Mesendoderm (in vitro differentiated cells): ENCODE results near the gene MZF1.
A peak's percentile ranks its signal among the peaks of the same experiment; 100 is the strongest.

ENCODE experiments used
- DNase-seq: peaks from one replicate; pipeline ENCODE4 v3.0.0; 2013
- H2AK5ac ChIP-seq: 2 replicates; pipeline ENCODE4 v1.6.1; 2013; ENCODE audit warnings: low read length, inconsistent platforms
- H2BK120ac ChIP-seq: 2 replicates; pipeline ENCODE4 v1.6.1; 2013; ENCODE audit warnings: low read depth, mild to moderate bottlenecking, low read length, moderate library complexity, mixed read lengths
- H2BK15ac ChIP-seq: replicated peaks from 2 replicates; pipeline ENCODE4 v1.6.1; 2013; ENCODE audit warnings: low read depth, mild to moderate bottlenecking, moderate library complexity
- H2BK5ac ChIP-seq: 2 replicates; pipeline ENCODE4 v1.6.1; 2013; ENCODE audit warnings: low read length, inconsistent platforms
- H3K18ac ChIP-seq: 2 replicates; pipeline ENCODE4 v1.6.1; 2013; ENCODE audit warnings: mild to moderate bottlenecking, low read length, mixed read lengths
- H3K23ac ChIP-seq: one replicate; pipeline ENCODE4 v1.6.1; 2013; ENCODE audit warnings: low read length
- H3K27ac ChIP-seq: 2 replicates; pipeline ENCODE4 v1.5.1; 2013; ENCODE audit warnings: low read depth, mild to moderate bottlenecking, inconsistent platforms, low read length, moderate library complexity
- H3K27me3 ChIP-seq: 2 replicates; pipeline ENCODE4 v1.6.1; 2013; ENCODE audit warnings: low read length, control low read depth, mild to moderate bottlenecking, inconsistent platforms; ENCODE audit not compliant: insufficient read depth, poor library complexity
- H3K36me3 ChIP-seq: 2 replicates; pipeline ENCODE4 v1.6.1; 2013; ENCODE audit warnings: low read length, inconsistent platforms; ENCODE audit not compliant: control insufficient read depth, insufficient read depth
- H3K4ac ChIP-seq: one replicate; pipeline ENCODE4 v1.6.1; 2013; ENCODE audit warnings: low read depth, mild to moderate bottlenecking, low read length, moderate library complexity
- H3K4me1 ChIP-seq: 2 replicates; pipeline ENCODE4 v1.6.1; 2013; ENCODE audit warnings: low read depth, low read length, inconsistent platforms; ENCODE audit not compliant: control insufficient read depth
- H3K4me2 ChIP-seq: 2 replicates; pipeline ENCODE4 v1.6.1; 2013; ENCODE audit warnings: low read length
- H3K4me3 ChIP-seq: 2 replicates; pipeline ENCODE4 v1.5.1; 2013; ENCODE audit warnings: mild to moderate bottlenecking, low read length
- H3K56ac ChIP-seq: one replicate; pipeline ENCODE4 v1.6.1; 2013; ENCODE audit warnings: low read length
- H3K79me1 ChIP-seq: 2 replicates; pipeline ENCODE4 v1.6.1; 2013; ENCODE audit warnings: low read length, inconsistent platforms
- H3K79me2 ChIP-seq: 2 replicates; pipeline ENCODE4 v1.6.1; 2013; ENCODE audit warnings: mild to moderate bottlenecking, low read length; ENCODE audit not compliant: control insufficient read depth, insufficient read depth
- H3K9ac ChIP-seq: 2 replicates; pipeline ENCODE4 v1.6.1; 2013; ENCODE audit warnings: low read length, inconsistent platforms
- H4K5ac ChIP-seq: one replicate; pipeline ENCODE4 v1.6.1; 2013; ENCODE audit warnings: low read length
- H4K8ac ChIP-seq: one replicate; pipeline ENCODE4 v1.6.1; 2013; ENCODE audit warnings: low read depth, mild to moderate bottlenecking, control low read depth, low read length, moderate library complexity
- WGBS: extraction: QIAGEN DNeasy Blood & Tissue Kit; methylation state at CpG from one replicate; pipeline ENCODE4 v1.1.7; 2013; ENCODE audit warnings: low lambda C conversion rate, missing lambda C conversion rate; ENCODE audit not compliant: insufficient coverage; ENCODE audit errors: extremely low coverage; 5-methylcytosine and 5-hydroxymethylcytosine counted together

Gene MZF1

DNA sequence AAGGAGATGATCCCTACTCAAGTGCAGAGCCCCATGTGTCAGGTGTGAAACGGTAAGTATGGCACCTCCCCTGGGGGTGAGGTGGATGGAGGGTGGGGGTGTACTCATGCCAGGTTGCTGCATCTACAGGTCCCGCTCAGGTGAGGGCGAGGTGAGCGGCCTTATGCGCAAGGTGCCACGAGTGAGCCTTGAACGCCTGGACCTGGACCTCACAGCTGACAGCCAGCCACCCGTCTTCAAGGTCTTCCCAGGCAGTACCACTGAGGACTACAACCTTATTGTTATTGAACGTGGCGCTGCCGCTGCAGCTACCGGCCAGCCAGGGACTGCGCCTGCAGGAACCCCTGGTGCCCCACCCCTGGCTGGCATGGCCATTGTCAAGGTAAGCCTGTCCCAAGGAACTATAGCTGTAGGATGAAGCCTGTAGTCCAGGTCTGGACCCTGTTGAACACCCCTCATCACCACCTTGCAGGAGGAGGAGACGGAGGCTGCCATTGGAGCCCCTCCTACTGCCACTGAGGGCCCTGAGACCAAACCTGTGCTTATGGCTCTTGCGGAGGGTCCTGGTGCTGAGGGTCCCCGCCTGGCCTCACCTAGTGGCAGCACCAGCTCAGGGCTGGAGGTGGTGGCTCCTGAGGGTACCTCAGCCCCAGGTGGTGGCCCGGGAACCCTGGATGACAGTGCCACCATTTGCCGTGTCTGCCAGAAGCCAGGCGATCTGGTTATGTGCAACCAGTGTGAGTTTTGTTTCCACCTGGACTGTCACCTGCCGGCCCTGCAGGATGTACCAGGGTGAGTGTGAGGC is 24.1 kb downstream of the MZF1 start:
- H3K36me3 ChIP-seq: peaks cover 40% of the 10 kb centered on the region
- no peak overlapping the region for H3K9ac ChIP-seq
- no CpG with 5 or more reads among the region's 20 CpGs for WGBS

DNA sequence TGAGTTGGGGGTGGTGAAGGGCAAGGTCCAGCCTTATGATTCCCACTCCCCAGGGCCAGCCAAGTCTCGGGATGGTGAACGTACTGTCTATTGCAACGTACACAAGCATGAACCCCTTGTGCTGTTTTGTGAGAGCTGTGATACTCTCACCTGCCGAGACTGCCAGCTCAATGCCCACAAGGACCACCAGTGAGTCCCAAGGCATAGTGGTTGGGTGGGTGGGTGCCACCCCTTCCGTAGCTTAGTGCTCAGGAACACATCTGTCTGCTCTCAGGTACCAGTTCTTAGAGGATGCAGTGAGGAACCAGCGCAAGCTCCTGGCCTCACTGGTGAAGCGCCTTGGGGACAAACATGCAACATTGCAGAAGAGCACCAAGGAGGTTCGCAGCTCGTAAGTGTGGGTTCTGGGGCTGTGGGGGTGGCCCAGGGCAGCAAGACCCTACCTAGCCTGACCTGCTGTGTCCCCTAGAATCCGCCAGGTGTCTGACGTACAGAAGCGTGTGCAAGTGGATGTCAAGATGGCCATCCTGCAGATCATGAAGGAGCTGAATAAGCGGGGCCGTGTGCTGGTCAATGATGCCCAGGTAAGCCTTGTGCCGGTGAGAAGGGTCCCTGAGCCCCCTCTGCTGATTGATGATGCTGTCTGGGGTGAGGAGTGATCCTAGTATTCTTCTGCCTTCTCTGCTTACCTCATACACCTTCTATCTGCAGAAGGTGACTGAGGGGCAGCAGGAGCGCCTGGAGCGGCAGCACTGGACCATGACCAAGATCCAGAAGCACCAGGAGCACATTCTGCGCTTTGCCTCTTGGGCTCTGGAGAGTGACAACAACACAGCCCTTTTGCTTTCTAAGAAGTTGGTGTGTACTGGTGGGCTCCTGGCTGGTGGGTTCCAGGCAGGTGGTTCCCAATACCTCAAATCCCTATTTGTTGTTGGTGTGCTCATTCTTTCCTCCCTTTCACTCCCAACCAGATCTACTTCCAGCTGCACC is 25.5 kb downstream of the MZF1 start:
- Histone ChIP-seq H3K9ac (peak overlapping the region; percentile 23), H4K5ac (no peak overlapping the region), H2BK15ac (no peak overlapping the region), H2BK5ac (no peak overlapping the region), H2AK5ac (no peak overlapping the region), H3K79me1 (peaks cover 33% of the 10 kb centered on the region), H4K8ac (no peak overlapping the region), H3K4me2 (no peak overlapping the region), H3K18ac (no peak overlapping the region), H3K4me3 (no peak overlapping the region), H3K36me3 (peaks cover 40% of the 10 kb centered on the region), H3K4me1 (peaks cover 8% of the 10 kb centered on the region), H3K56ac (peak overlapping the region; percentile 0), H3K23ac (no peak overlapping the region), H3K79me2 (peaks cover 54% of the 10 kb centered on the region), H3K4ac (no peak overlapping the region), H3K27me3 (no peaks in the 10 kb centered on the region), H3K27ac (no peak overlapping the region), H2BK120ac (no peak overlapping the region)
- no CpG with 5 or more reads among the region's 18 CpGs for WGBS
- DNase-seq: no peak

More for the DNA sequence above, 24.1 kb downstream of the MZF1 start:
- H3K4me1 ChIP-seq: peaks cover 8% of the 10 kb centered on the region
- no peak overlapping the region for H2BK5ac ChIP-seq
- H3K4me3 ChIP-seq: no peak overlapping the region
- no peak for DNase-seq
- H3K18ac ChIP-seq: no peak overlapping the region
- H3K4me2 ChIP-seq: no peak overlapping the region
- no peak overlapping the region for H2AK5ac ChIP-seq
- H4K8ac ChIP-seq: no peak overlapping the region
- H3K56ac ChIP-seq: no peak overlapping the region
- H3K79me1 ChIP-seq: peaks cover 33% of the 10 kb centered on the region
- H3K79me2 ChIP-seq: peaks cover 54% of the 10 kb centered on the region
- H3K4ac ChIP-seq: no peak overlapping the region
- H4K5ac ChIP-seq: no peak overlapping the region
- no peaks in the 10 kb centered on the region for H3K27me3 ChIP-seq
- H3K27ac ChIP-seq: no peak overlapping the region
- H2BK15ac ChIP-seq: no peak overlapping the region
- H2BK120ac ChIP-seq: no peak overlapping the region
- no peak overlapping the region for H3K23ac ChIP-seq

DNA sequence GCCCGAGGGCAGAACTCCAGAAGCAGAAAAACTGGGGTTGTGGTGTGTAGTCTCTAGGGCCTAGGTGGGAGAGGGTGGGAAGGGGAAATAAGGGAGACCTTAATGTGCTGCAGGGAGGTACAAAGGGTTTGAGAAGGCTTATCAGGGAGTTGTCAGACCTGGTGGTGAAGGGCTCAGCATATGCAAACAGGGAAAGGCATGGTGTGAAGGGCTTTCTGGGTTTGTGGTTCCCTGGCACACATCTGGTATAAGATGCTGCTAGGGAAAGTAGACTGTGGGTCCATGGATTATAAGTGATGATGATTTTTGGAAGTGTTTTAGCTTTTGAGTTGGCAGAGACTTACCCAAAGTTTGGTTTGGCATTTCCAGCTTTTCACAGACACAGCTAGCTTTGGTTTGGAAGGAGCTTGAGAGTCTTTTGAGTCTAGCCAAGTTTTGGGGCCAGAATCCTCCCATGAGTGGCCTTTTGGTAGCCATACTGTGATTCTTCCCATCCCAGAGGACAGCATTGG is 27.1 kb downstream of the MZF1 start:
- no CpG with 5 or more reads among the region's 1 CpG for WGBS
- Histone ChIP-seq H3K79me1 (peaks cover 32% of the 10 kb centered on the region), H3K27ac (no peak overlapping the region), H3K23ac (no peak overlapping the region), H2BK15ac (no peak overlapping the region), H3K27me3 (no peaks in the 10 kb centered on the region), H3K9ac (peak overlapping the region; percentile 100), H3K4ac (no peak overlapping the region), H2AK5ac (no peak overlapping the region), H3K79me2 (peaks cover 54% of the 10 kb centered on the region), H4K8ac (no peak overlapping the region), H3K56ac (peak overlapping the region; percentile 99), H2BK120ac (no peak overlapping the region), H3K4me1 (peaks cover 8% of the 10 kb centered on the region), H4K5ac (no peak overlapping the region), H3K36me3 (peaks cover 34% of the 10 kb centered on the region), H3K4me2 (peak overlapping the region; percentile 73), H3K4me3 (peak overlapping the region; percentile 99), H3K18ac (no peak overlapping the region), H2BK5ac (no peak overlapping the region)
- DNase-seq: no peak

DNA sequence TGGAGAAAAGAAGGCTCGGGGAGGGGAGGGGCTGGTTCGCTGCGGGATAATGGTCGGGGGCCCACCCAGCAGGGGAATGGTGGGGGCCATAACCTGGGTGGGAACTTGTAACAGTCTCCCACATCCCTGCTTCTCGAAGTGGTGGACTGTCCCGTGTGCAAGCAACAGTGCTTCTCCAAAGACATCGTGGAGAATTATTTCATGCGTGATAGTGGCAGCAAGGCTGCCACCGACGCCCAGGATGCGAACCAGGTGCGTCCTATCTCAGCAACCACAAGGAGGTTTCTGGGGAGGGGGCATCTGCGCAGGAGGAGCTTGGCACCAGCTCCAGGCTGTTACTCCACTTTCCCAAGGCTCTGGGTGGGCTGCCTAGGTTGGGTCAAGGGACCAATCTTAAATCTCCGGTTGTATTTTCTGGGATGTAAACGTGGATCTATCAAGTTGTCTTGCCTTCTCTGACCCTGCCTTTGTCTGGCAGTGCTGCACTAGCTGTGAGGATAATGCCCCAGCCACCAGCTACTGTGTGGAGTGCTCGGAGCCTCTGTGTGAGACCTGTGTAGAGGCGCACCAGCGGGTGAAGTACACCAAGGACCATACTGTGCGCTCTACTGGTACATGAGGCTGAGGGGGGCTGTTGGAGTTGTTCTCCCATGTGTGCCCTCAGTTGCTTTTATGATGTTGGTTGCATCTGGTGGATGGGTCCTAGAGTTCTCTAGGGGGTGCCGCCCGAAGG is 27.7 kb downstream of the MZF1 start:
- H3K36me3 ChIP-seq: peaks cover 29% of the 10 kb centered on the region

GRCh38 chr19:58544591-58545285 is 28.4 kb downstream of the MZF1 start:
- peak overlapping the region; percentile 99 for H3K56ac ChIP-seq
- peak overlapping the region; percentile 73 for H3K4me2 ChIP-seq
- H3K4me3 ChIP-seq: peak overlapping the region; percentile 99
- peak; percentile 57 for DNase-seq
- no peak overlapping the region for H2BK120ac ChIP-seq
- WGBS: no CpG with 5 or more reads among the region's 92 CpGs
- H3K27me3 ChIP-seq: no peaks in the 10 kb centered on the region
- H2AK5ac ChIP-seq: peak overlapping the region; percentile 69
- H3K36me3 ChIP-seq: peaks cover 24% of the 10 kb centered on the region
- H3K79me2 ChIP-seq: peaks cover 49% of the 10 kb centered on the region
- peaks cover 8% of the 10 kb centered on the region for H3K4me1 ChIP-seq
- H4K5ac ChIP-seq: no peak overlapping the region
- no peak overlapping the region for H2BK15ac ChIP-seq
- peak overlapping the region; percentile 98 for H4K8ac ChIP-seq
- H2BK5ac ChIP-seq: peak overlapping the region; percentile 84
- peak overlapping the region; percentile 85 for H3K18ac ChIP-seq
- peak overlapping the region; percentile 100 for H3K9ac ChIP-seq
- peak overlapping the region; percentile 94 for H3K23ac ChIP-seq
- peaks cover 24% of the 10 kb centered on the region for H3K79me1 ChIP-seq
- H3K27ac ChIP-seq: peak overlapping the region; percentile 99
- H3K4ac ChIP-seq: peak overlapping the region; percentile 28

More for the DNA sequence above, 27.7 kb downstream of the MZF1 start:
- WGBS: no CpG with 5 or more reads among the region's 21 CpGs
- H3K4me2 ChIP-seq: peak overlapping the region; percentile 73
- DNase-seq: no peak
- no peak overlapping the region for H3K27ac ChIP-seq
- H3K79me1 ChIP-seq: peaks cover 29% of the 10 kb centered on the region
- peak overlapping the region; percentile 28 for H3K4ac ChIP-seq
- H3K9ac ChIP-seq: peak overlapping the region; percentile 100
- H3K4me3 ChIP-seq: peak overlapping the region; percentile 99
- no peak overlapping the region for H2BK120ac ChIP-seq
- no peaks in the 10 kb centered on the region for H3K27me3 ChIP-seq
- H3K56ac ChIP-seq: peak overlapping the region; percentile 99
- H2BK15ac ChIP-seq: no peak overlapping the region
- no peak overlapping the region for H4K8ac ChIP-seq
- H4K5ac ChIP-seq: no peak overlapping the region
- H3K18ac ChIP-seq: peak overlapping the region; percentile 85
- peaks cover 8% of the 10 kb centered on the region for H3K4me1 ChIP-seq
- no peak overlapping the region for H2BK5ac ChIP-seq
- no peak overlapping the region for H2AK5ac ChIP-seq
- H3K23ac ChIP-seq: peak overlapping the region; percentile 94
- H3K79me2 ChIP-seq: peaks cover 54% of the 10 kb centered on the region
